NCI-H1436 (cell line): ENCODE data around the gene SANBR.
A peak's percentile ranks its signal among the peaks of the same experiment; 100 is the strongest.
"Not testable (repeated sequence)": the region's sequence is repeated elsewhere in the genome, so short reads cannot be mapped to it uniquely, and the experiment has no call there.

Source experiments
- DNase-seq: peaks from one replicate; lab custom pipeline; 2025; lab: John Stamatoyannopoulos, UW

Gene SANBR

DNA sequence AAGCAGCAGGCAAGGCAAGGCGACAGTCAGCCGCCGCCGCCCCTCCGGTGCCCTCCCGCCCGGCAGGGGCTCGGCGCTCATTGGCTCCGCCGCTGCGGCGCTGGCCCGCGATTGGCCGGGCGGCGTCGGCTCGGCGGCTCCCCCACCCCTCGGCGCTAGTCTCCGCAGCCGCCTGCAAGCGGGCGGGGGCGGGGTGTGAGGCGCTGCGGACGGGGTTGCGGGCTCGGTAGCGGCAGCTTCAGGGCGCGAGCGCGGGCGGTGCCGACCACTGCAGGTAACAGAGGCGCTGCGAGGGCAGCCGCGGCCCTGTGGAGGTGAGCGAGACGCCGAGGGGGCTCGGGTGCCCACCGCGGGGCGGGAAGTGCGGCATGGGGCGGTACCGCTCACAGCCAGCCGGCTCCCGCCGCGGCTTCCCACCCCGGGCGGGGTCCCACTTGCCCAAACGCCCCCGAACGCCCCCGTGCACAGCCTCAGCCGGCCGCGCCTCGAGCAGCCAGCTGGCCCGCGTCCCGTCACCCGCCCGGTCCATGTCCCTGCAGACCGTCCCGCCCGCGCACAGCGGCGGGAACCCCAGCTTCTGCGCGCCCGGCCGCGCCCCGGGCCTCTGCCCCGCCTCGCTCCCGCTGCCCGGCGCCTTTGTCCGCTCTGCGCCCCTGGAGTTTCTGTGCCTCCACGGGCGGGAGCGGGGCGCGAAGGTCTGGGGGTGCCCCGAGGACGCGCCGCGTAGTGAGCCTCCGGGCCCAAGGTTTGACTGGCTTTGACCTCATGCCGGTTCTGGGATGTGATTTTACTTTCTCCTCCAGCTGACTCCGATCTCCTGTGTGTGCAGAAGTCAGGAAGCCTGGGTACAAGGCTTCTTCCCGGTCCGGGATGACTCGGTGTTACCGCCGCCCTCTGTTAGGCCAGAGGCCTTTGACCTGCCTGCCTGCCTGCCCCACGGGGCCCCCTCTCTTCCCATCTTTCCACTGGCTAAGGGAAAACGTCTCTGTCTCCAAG, at the start of gene SANBR:
TSS of gene SANBR (plus strand) at position 158 of the 996 bp plus-strand sequence. CDS start 4,480 bp downstream, outside the sequence.
- DNase-seq = peak; percentile 88

DNA sequence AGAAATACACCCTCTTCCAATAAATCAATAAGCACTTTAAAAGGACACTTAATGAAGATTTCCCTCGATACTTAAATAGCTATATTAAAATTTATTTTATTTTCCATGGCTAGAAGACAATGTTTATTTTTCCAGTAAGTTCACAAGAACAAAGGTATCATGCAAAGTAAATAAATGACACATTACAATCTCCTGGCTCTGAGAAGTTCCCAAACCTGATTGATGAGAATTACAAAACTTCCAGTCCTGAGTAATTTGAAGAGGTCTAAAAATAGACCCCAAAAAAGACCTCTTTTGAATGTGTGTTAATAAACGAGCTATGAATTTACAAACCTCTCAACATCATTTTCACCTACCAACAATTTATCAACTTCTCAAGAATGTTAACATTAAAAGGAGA, 49.7 kb upstream of the SANBR start:
- DNase-seq = no peak

DNA sequence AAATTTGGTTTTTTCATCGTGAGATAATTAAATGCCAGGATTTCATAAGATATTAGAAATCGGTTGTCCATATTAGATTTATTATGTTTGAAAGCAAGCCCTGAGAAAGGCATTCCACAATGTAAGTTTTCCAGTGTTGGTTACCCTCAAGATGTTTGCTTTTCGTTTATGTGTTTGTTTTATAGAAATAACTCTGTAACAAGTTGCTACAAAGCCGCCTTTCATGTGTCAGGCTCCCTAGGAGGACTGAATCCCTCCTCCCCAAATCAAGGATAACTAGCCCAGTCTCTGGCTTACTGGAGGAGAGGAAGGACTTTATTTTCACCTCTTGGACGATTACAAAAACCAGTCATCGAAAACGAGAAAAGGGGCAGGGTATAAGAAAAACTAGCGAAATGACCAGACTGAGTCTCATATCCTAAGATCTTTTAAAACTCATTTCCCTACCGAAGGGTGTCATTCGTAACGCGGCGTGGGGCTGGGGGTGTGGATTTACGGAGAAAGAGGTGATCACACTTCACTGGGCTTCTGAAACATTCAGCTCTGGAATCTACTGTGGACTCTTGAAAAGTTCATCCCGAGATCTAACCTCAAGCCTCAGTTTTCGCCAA, 49.2 kb upstream of the SANBR start:
- DNase-seq = no peak

DNA sequence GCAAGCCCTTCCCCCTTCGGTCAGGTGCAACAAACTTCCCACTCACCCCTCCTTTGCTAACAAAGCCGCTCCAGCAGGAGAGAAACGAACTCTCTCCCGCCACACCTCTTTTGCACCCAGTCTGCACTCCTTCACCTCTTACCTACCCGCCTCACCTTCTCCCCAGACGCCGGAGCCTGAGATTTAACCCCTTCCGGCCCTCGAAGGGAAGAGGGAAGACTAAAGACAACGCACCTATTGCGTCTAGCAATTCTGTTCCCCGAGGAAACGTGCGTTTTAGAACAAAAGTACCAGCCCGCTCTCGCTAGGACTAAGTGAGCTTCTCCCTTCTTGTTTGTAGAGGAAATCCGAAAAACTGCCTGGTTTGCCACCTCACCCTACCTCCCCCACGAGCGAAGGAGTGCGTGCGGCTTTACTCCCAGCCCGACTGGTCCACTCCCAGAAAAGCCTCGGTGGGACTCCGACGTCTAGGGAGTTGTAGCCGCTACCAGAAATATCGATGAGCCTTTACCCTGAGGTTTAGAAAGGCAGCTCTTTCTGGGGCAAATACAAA, 48.6 kb upstream of the SANBR start:
- DNase-seq = peak; percentile 76

DNA sequence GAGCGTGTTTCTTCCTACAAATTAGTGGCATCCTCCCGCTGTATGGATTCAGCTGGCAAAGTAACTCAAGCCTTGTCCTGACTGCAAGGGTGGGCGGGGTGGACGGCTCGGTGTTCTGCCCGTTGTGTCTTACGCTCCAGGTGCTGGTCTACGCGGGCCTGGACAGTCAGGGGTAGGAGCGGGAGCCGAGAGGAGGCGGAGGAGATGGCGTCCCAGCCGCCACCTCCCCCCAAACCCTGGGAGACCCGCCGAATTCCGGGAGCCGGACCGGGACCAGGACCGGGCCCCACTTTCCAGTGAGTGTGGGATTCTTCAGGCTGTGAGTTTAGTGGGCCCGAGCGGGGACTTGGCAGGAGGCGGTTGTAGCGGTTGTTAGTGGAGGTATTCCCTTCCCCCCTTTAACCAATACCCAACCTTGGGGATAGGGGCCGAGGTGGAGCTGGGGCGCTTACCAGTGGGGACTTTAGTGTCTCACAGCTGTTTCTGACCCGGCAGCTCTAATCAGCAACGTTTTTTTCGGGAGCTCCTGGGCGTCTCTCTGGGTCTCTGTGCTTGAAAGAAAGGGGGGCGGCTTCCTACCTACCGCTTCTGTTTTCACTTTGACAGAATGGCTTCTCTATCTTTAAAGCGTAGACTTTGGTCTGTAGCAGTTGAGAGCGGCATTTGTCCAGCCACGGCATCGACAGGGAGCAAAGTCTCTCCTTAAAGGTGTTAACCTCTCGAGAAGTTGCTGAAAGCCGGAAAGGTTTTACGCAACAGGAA, 47.9 kb upstream of the SANBR start, which contains the start of the genes PEX13 and PUS10:
TSS of gene PEX13 (plus strand) at position 165 of the 762 bp plus-strand sequence. CDS start at position 205, 40 bp downstream.
TSS of gene PUS10 (minus strand) at position 700 of the 762 bp plus-strand sequence. CDS start 6,365 bp downstream, outside the sequence.
- DNase-seq = peak; percentile 34

DNA sequence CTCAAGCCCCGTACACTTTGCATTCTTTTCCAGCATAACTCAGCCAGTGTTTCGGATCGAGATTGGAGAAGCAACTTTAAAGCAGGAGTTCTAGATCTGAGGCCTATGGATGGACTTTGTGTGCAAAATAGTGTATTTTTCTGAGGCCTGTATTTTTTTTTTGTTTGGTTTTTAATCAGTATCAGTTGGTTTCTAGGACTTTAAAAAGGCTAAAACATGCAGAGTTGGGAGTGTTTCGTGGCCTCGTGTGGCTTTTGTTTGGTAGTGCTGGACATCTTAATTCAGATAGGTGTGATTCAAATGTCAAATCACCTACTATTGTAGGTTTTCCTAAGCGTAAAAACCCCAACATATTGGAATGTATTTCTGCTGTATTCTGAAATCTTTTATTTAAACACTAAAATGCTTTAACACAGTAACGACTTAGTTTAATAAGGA, 47.3 kb upstream of the SANBR start:
- DNase-seq = no peak

DNA sequence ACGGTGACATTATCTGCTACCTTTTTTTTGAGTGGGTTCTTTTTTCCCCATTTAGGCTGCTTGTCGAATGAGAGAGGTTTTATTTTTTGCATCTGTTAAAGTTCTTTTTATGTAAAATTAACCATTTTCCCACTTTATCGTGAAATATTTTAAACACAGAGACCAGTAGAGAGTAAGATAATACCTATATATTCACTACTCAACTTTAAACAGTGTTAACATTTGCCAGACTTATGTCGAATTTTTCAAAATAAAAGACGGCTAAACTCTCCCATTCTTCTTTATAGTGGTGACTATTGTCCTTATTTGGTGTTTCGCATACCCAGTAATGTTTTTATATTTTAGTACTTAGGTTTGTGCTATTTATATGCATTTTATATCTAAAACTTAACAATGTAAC, 46.9 kb upstream of the SANBR start:
- no peak for DNase-seq

DNA sequence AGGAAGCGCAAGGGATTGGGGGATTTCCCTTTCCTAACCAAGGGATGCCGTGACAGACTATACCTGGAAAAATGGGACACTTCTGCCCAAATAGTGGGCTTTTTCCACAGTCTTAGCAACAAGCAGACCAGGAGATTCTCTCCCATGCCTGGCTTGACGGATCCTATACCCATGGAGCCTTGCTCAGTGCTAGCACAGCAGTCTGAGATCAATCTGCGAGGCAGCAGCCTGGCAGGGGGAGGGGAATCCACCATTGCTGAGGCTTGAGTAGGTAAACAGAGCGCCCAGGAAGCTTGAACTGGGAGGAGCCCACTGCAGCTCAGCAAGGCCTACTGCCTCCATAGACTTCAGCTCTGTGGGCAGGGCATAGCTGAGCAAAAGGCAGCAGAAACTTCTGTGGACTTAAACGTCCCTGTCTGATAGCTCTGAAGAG, 44.4 kb upstream of the SANBR start:
- DNase-seq = no peak

DNA sequence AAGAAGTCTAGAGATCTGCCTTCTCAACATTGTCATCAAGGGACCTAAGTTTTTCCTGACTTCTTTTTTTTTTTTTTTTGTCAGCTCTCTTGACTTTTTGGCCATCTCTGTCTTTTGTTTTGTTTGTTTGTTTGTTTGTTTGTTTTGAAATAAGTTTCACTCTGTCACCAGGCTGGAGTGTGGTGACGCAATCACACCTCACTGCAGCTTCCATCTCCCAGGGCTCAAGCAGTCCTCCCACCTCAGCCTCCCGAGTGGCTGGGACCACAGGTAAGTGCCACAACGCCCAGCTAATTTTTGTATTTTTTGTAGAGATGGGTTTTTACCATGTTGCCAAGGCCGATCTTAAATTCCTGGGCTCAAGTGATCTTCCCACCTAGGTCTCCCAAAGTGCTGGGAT, 42.0 kb upstream of the SANBR start:
- no peak for DNase-seq

DNA sequence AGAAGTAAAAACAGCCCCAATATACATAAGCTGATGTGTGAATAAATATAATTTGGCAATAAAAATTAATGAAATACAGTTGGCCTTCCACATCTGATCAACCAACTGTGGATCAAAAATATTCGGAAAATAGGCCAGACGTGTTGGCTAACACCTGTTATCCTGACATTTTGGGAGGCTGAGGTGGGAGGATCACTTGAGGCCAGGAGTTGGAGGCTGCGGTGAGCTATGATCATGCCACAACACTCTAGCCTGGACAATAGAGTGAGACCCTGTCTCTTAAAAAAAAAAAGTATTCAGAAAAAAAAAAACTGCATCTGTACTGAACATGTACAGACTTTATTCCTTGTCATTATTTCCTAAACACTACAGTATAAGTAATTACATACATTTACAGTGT, 36.1 kb upstream of the SANBR start:
- DNase-seq = no peak

DNA sequence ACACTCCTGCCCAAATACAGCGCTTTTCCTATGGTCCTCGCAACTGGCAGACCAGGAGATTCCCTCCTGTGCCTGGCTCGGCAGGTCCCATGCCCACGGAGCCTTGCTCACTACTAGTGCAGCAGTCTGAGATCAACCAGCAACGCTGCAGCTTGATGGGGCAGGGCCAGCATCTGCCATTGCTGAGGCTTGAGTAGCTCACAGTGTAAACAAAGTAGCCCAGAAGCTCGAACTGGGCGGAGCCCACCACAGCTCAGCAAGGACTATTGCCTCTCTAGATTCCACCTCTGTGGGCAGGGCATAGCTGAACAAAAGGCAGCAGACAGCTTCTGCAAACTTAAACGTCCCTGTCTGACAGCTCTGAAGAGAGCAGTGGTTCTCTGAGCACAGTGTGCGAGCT, 31.1 kb upstream of the SANBR start:
- not testable (repeated sequence) for DNase-seq

DNA sequence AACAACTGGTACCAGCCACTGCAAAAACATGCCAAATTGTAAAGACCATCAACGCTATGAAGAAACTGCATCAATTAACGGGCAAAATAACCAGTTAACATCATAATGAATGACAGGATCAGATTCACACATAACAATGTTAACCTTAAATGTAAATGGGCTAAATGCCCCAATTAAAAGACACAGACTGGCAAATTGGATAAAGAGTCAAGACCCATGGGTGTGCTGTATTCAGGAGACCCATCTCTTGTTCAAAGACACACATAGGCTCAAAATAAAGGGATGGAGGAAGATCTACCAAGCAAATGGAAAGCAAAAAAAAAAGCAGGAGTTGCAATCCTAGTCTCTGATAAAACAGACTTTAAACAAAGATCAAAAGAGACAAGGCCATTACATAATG, 29.0 kb upstream of the SANBR start:
- DNase-seq = not testable (repeated sequence)

DNA sequence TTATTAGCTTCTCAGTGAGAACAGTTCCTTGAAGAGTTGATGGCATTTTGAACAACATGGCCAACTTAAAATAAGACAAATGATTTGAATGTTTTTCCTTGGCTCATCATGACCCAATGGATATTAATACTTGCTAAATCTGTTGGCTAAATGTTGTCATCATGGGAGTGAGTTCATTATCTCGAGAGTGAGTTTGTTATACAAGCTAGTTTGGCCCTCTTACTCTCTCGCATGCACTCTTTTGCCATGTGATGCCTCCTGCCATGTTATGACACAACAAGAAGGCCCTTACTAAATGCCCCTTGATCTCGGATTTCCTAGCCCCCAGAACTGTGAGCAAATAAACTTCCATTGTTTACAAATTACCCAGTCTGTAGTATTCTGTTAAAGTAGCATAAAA, 22.9 kb upstream of the SANBR start:
- no peak for DNase-seq

DNA sequence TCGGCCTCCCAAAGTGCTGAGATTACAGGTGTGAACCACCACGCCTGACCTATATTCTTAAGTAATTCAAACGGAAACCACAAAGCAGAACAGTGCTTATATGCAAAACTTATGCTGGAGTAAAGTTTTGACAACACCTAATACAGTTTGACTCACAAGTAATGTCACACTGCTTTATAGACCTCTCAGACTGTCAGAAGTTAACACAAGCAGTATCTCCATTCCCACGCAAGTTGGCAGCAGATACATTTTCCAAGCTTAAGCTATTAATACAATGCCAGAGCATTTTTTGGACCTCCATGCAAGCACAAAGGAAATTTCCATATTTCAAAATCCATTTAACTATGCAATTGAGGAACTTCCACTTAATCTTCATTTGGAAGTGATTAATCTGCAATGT, 21.0 kb upstream of the SANBR start:
- DNase-seq = no peak

DNA sequence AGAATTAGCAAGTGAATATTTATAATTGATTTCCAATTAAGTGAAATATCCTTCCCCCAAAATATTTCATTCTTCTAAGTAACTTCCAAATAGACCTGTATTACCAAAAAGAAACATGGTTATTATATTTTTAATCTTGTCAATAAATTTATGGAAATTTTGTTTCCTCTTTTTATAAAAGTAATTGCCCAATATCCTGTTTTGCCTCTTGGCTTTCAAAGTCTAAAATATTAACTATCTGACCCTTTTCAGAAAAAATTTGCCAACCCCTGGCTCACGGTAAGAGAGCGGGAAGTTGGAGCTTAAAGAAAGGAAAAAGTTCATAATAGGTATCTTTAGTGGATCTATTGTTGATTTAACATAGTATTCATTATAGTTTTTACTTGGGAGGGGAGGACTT, 20.4 kb upstream of the SANBR start:
- no peak for DNase-seq

DNA sequence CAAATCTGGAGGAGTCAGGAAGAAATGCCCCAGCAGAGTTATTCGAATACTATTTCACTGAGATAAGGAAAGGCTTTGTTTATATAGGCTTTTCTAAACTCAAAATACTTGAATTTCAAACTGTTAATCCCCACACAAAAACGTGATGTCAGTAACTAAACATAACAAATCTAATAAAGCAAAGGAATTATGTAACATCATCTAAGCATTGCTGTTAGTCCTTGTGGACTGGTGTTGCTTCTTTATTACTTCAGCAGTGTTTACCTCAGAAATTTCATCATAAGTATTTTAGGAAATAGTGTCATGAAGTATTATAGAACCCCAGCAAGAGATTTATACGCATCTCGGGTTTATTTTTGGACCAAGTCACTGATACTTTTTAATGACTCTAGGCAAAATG, 19.7 kb upstream of the SANBR start:
- DNase-seq = no peak

DNA sequence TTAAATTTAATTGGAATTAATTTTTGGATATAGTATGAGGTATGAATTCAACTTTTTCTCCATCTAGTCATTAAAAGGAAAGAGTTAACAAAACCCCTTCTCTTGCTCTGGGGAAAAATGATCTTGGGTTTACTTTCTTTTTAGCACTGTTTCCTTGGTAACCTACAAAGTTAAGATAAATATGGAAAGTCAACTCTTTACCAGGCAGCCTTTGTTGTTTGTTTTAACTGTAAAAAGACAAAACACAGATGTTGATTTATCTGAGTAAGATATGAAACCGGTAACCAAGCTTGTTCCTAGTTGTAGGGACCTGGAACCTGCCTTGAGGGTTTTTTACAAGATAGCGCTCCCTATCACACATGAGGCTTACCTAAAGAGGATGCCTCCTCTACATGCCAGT, 10.1 kb upstream of the SANBR start:
- DNase-seq = no peak

DNA sequence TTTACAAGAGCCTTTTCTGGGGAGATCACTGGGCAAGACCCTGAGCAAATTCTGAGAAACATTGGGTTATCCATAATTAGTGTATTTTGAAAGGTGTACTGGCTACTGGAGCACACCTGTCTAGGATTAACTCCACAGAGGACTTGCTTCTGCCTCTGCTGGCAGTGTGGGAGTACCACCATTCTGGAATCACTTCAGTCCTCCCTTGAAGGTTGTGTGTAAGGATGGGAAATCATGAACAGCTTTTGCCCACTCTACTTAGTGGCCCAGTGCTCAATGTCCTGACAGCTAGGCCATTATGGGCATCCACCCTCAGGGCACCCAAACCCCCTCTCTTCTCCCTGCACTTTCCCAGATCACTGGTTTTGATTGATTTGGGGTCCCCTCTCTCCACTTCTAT, 8.1 kb upstream of the SANBR start:
- no peak for DNase-seq

DNA sequence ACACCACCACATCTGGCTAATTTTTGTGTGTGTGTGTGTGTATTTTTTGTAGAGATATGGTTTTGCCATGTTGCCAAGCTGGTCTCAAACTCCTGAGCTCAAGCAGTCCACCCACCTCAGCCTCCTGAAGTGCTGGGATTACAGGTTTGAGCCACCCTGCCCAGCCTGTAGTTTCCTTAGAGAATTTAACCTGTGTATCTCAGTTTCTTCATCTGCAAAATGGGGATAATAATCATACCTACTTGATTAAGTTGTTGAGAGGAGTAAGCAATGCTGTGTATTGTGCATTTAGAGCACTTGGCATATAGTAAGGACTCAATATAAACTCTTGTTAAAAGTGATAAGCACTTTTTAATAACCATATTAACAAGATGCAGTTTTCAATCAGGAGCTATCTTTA, 6.3 kb upstream of the SANBR start:
- no peak for DNase-seq

DNA sequence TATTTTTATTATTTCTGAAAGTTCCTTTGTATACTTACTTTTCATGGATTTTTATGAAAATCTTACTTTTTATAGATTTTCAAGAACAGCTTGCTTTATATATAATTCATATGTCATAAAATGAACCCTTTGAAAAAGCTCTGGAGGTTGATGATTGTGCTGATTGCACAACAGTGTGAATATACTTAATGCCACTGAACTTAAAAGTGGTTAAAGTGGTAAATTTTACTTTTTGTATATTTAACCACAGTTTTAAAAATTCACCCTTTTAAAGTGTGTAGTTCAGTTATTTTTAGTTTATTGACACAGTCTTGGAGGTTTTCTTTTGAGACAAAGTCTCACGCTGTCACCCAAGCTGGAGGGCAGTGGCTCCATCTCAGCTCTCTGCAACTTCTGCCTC, 8.4 kb downstream of the SANBR start:
- DNase-seq = no peak

DNA sequence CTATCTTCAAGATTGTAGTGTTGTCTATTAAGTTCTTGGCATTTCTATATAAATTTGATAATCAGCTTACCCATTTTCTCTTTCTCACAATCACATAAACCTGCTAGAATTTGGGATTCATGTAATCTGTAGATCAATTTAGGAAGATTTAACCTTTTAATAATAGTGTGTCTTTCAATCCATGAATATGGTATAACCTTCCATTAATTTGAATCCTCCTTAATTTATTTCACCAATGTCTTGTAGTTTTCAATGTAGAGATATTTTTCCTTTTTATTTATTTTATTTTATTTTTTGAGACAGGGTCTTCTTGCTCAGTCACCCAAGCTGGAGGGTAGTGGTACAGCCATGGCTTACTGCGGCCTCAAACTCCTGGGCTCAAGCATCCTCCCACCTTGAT, 20.2 kb downstream of the SANBR start:
- no peak for DNase-seq

DNA sequence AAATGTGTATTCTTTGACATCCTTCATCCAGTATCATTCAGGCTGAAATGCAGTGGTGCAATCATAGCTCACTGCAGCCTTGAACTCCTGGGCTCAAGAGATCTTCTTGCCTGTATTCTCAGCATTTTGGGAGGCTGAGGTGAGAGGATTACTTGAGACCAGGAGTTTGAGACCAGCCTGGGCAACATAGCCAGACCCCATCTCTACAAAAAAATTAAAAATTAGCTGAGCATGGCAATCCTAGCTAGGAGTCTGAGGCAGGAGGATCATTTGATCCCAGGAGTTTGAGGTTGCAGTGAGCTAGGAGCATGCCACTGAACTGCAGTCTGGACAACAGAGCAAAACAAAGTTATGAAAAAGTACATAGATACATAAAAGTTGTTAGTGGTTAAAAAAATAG, 24.1 kb downstream of the SANBR start:
- no peak for DNase-seq
